GM12878 (cell line): Measurements from ENCODE around the gene ZNRF3. TPM values are rescaled to one million over a fixed set of nuclear protein-coding genes. Genes with fewer than 3 reads are reported as not detected.

Experiments
- ATAC-seq: fragments of 200-7000 bp; cut with Tn5 transposase; 3 replicates; pipeline ENCODE4 v1.9.1; 2020; ENCODE audit warnings: mild to moderate bottlenecking, moderate library complexity
- BruUV-seq: library from RNA; stranded (reverse); fragments of 400-500 nt; replicated peaks from 2 replicates; lab custom pipeline; 2021; lab: Mats Ljungman, UMichigan
- CTCF ChIA-PET: fragments of 300-600 bp; sonication (Branson Sonifier 250); formaldehyde crosslinking; extraction: SDS; loops from one replicate; lab custom pipeline; 2021; ENCODE audit warnings: inconsistent platforms; lab: Yijun Ruan, JAX
- POLR2A ChIA-PET: fragments of 350-600 bp; formaldehyde crosslinking; extraction: SDS; loops from one replicate; lab custom pipeline; 2021; ENCODE audit warnings: inconsistent platforms; lab: Charles Lee
- RAD21 ChIA-PET: fragments of 300-600 bp; sonication (Branson Sonifier 250); formaldehyde crosslinking; loops from one replicate; lab custom pipeline; 2023; ENCODE audit warnings: antibody characterized with exemption; ENCODE audit not compliant: unreplicated experiment; lab: Charles Lee
- SMC1A ChIA-PET: fragments of 300-600 bp; sonication (Branson Sonifier 250); formaldehyde crosslinking; loops from one replicate; lab custom pipeline; 2023; ENCODE audit not compliant: unreplicated experiment, uncharacterized antibody; lab: Charles Lee
- DNase-seq: peaks from one replicate; pipeline ENCODE4 v3.0.0-alpha.2; 2011; ENCODE audit warnings: low read depth, low spot score
- FAIRE-seq: peaks from 3 replicates; lab custom pipeline; 2011; peaks lifted over from hg19 to GRCh38; lab: Jason Lieb, UNC
- H2AFZ ChIP-seq: 2 replicates; pipeline ENCODE4 v1.6.0; 2011; ENCODE audit warnings: low read depth, low read length, control low read depth; ENCODE audit not compliant: control insufficient read depth
- H3K27ac ChIP-seq: 2 replicates; pipeline ENCODE4 v1.5.1; 2011; ENCODE audit warnings: control low read depth; ENCODE audit not compliant: control insufficient read depth, insufficient read depth
- H3K27me3 ChIP-seq, 2 experiments: replicated peaks in 1 of 2; 2 replicates each; pipeline versions ENCODE4 v1.6.0 to v1.6.1; 2011; ENCODE audit warnings: low read length in 1 of 2; ENCODE audit not compliant: control insufficient read depth in 2 of 2, insufficient read depth in 2 of 2
- H3K36me3 ChIP-seq, 2 experiments: 2 replicates each; pipeline ENCODE4 v1.5.1; 2011; ENCODE audit warnings: low read length in 1 of 2; ENCODE audit not compliant: control insufficient read depth in 2 of 2, insufficient read depth in 2 of 2
- H3K4me1 ChIP-seq: 2 replicates; pipeline ENCODE4 v1.6.1; 2011; ENCODE audit warnings: mild to moderate bottlenecking, low read length, moderate library complexity, mixed read lengths; ENCODE audit not compliant: control insufficient read depth, insufficient read depth
- H3K4me2 ChIP-seq: 2 replicates; pipeline ENCODE4 v1.6.0; 2011; ENCODE audit warnings: control low read depth; ENCODE audit not compliant: control insufficient read depth, insufficient read depth
- H3K4me3 ChIP-seq: fragments of 200-600 bp; sonication (generic); 2 replicates; pipeline ENCODE4 v1.5.1; 2016
- H3K79me2 ChIP-seq: 2 replicates; pipeline ENCODE4 v1.6.0; 2011; ENCODE audit warnings: low read length; ENCODE audit not compliant: control insufficient read depth, insufficient read depth
- H3K9ac ChIP-seq: 2 replicates; pipeline ENCODE4 v1.8.0; 2011; ENCODE audit warnings: low read length, control low read depth, mixed read lengths; ENCODE audit not compliant: control insufficient read depth, insufficient read depth
- H3K9me3 ChIP-seq: replicated peaks from 3 replicates; pipeline ENCODE4 v1.5.1; 2011; ENCODE audit warnings: mild to moderate bottlenecking, low read length; ENCODE audit not compliant: control insufficient read depth, insufficient read depth
- H4K20me1 ChIP-seq: 2 replicates; pipeline ENCODE4 v1.6.0; 2011; ENCODE audit not compliant: control insufficient read depth, insufficient read depth
- ATF3 ChIP-seq: IDR thresholded peaks from 2 replicates; pipeline ENCODE4 v1.6.1; 2011; ENCODE audit warnings: low read depth, mild to moderate bottlenecking, low read length, moderate library complexity, borderline replicate concordance; ENCODE audit errors: extremely low read depth
- ATF7 ChIP-seq: fragments of 450-650 bp; IDR thresholded peaks from 2 replicates; pipeline ENCODE4 v1.6.1; 2016; ENCODE audit warnings: low read depth, mild to moderate bottlenecking
- BCL11A ChIP-seq: IDR thresholded peaks from 2 replicates; pipeline ENCODE4 v1.6.1; 2011; ENCODE audit warnings: low read depth, low read length
- BMI1 ChIP-seq: fragments of 450-650 bp; IDR thresholded peaks from 2 replicates; pipeline ENCODE4 v1.6.1; 2016; ENCODE audit warnings: mild to moderate bottlenecking, moderate library complexity, borderline replicate concordance
- CHD1 ChIP-seq: IDR thresholded peaks from 2 replicates; pipeline ENCODE4 v1.6.1; 2012; ENCODE audit warnings: low read depth, low read length, improper control_type of control experiment
- E2F4 ChIP-seq: IDR thresholded peaks from 2 replicates; pipeline ENCODE4 v1.6.1; 2012; ENCODE audit warnings: low read depth, low read length, improper control_type of control experiment
- MEF2B ChIP-seq: fragments of 450-650 bp; IDR thresholded peaks from 2 replicates; pipeline ENCODE4 v1.6.1; 2018; ENCODE audit warnings: mild to moderate bottlenecking, moderate library complexity; ENCODE audit not compliant: partially characterized antibody, poor library complexity, severe bottlenecking
- MTA2 ChIP-seq: fragments of 450-650 bp; IDR thresholded peaks from 2 replicates; pipeline ENCODE4 v1.6.1; 2016; ENCODE audit warnings: low read depth, mild to moderate bottlenecking, moderate library complexity
- NFXL1 ChIP-seq: fragments of 450-650 bp; IDR thresholded peaks from 2 replicates; pipeline ENCODE4 v1.6.1; 2017; ENCODE audit warnings: antibody characterized with exemption, mild to moderate bottlenecking, borderline replicate concordance
- NR2F1 ChIP-seq: fragments of 450-650 bp; conservative IDR thresholded peaks from 2 replicates; pipeline ENCODE4 v1.6.1; 2017; ENCODE audit warnings: mild to moderate bottlenecking
- POLR2AphosphoS5 ChIP-seq: IDR thresholded peaks from 2 replicates; pipeline ENCODE4 v1.6.1; 2011; ENCODE audit warnings: mild to moderate bottlenecking, low read length, inconsistent platforms
- RELA ChIP-seq: fragments of 450-650 bp; IDR thresholded peaks from 2 replicates; pipeline ENCODE4 v1.8.0; 2014; ENCODE audit warnings: borderline replicate concordance; ENCODE audit not compliant: partially characterized antibody
- SRF ChIP-seq, 2 experiments: IDR thresholded peaks; 2 replicates each; pipeline ENCODE4 v1.6.1; 2011; ENCODE audit warnings: low read depth in 2 of 2, low read length in 2 of 2, mild to moderate bottlenecking in 1 of 2, moderate library complexity in 1 of 2
- STAT1 ChIP-seq: fragments of 450-650 bp; conservative IDR thresholded peaks from 2 replicates; pipeline ENCODE4 v1.6.1; 2014; ENCODE audit warnings: antibody characterized with exemption, mild to moderate bottlenecking
- TAF1 ChIP-seq: IDR thresholded peaks from 2 replicates; pipeline ENCODE4 v1.6.1; 2011; ENCODE audit warnings: mild to moderate bottlenecking, low read depth, low read length, borderline replicate concordance
- TARDBP ChIP-seq: IDR thresholded peaks from 2 replicates; pipeline ENCODE4 v1.6.1; 2016; ENCODE audit warnings: borderline replicate concordance
- WGBS: methylation state at CpG from one replicate; pipeline ENCODE4 v1.1.6; 2016; ENCODE audit warnings: low lambda C conversion rate; ENCODE audit not compliant: insufficient replicate concordance, insufficient coverage; ENCODE audit errors: missing lambda C conversion rate; 5-methylcytosine and 5-hydroxymethylcytosine counted together
- in situ Hi-C: fragments of 300-500 bp; cut with MboI; formaldehyde crosslinking; loops from 9 replicates; pipeline ENCODE4 v1.14.3; 2018; ENCODE audit warnings: mixed read lengths
- intact Hi-C: fragments of 100-400 bp; cut with micrococcal nuclease; formaldehyde crosslinking; loops from one replicate; pipeline ENCODE4 v1.14.2; 2022; ENCODE audit not compliant: unreplicated experiment
- polyA plus RNA-seq, 11 experiments: library from polyadenylated mRNA; depleted of rRNA in 4 of 11; unstranded in 6 of 11; stranded (reverse) in 5 of 11; fragments of >200 nt; fragmentation: Nextera tagmentation in 4 of 11; fragmentation: Illumina TruSeq in 1 of 11; extraction: Ambion mirVana in 4 of 11; extraction: Trizol in 1 of 11; gene quantifications; 1 replicate in 1 of 11; 2 replicates in 10 of 11; pipeline versions ENCODE4 v1.2.1 to v1.2.3, GENCODE V29; 2011 to 2016; ENCODE audit warnings: inconsistent platforms in 2 of 11, missing spikeins in 2 of 11, low read depth in 1 of 11
- total RNA-seq, 4 experiments: library from RNA; depleted of rRNA in 3 of 4; stranded (reverse); fragments of >200 nt in 3 of 4; fragmentation: Illumina TruSeq in 1 of 4; extraction: Trizol in 1 of 4; gene quantifications; 2 replicates each; pipeline versions ENCODE4 v1.2.1 to v1.2.3, GENCODE V29; 2013 to 2021

Gene ZNRF3
- total and polyA plus RNA-seq, 10 of the 15 experiments (the other 5 are each of a cell fraction or from before 2014, with no cell fraction given) = 0.05 to 2.4 (median 0.46) TPM

- no peak for TF ChIP-seq CHD1
- TF ChIP-seq STAT1 = no peak
- TF ChIP-seq RELA = no peak
Measured at GRCh38 chr22:28940441-28940840, 57.1 kb downstream of the ZNRF3 start (continued).

GRCh38 chr22:28942333-28942732 lies 59.0 kb downstream of the ZNRF3 start:
- Histone ChIP-seq H3K36me3 (no peaks in the 10 kb centered on the region), H3K27me3 (no peaks in the 10 kb centered on the region), H3K4me2 (no peak overlapping the region), H2AFZ (no peak overlapping the region), H3K4me3 (no peak overlapping the region), H3K27ac (no peak overlapping the region), H3K4me1 (no peaks in the 10 kb centered on the region), H3K79me2 (no peaks in the 10 kb centered on the region), H4K20me1 (no peaks in the 10 kb centered on the region), H3K9ac (no peak overlapping the region), H3K9me3 (peaks cover 3% of the 10 kb centered on the region; the same call in 2 of the 3 replicates)
- 33% methylated on average over 5 of the region's 5 CpGs for WGBS
- ChIA-PET CTCF (interaction anchor here (0.5 to 4.5 kb wide), 10 partner anchors 10 to 351 kb away, joined by 3 to 17 read pairs (median 4); no protein-coding TSS in a partner anchor), SMC1A (interaction anchor here (0.7 to 4.8 kb wide), 18 partner anchors 10 to 97 kb away, joined by 3 to 67 read pairs (median 5); no protein-coding TSS in a partner anchor), RAD21 (interaction anchor here (0.8 to 4.4 kb wide), 7 partner anchors 10 to 89 kb away, joined by 3 to 20 read pairs (median 5); no protein-coding TSS in a partner anchor), POLR2A (interaction anchor here (0.6 to 2.5 kb wide), 9 partner anchors 8 to 213 kb away, joined by 3 to 16 read pairs (median 3); no protein-coding TSS in a partner anchor)
- in situ Hi-C loops (no loop called here), intact Hi-C loops (no loop called here)
- TF ChIP-seq MTA2 (no peak), ATF7 (no peak), BMI1 (no peak), E2F4 (no peak), ATF3 (no peak), CHD1 (no peak), NR2F1 (no peak), SRF (IDR thresholded peaks at IDR 0.05; ENCODE audit: low read depth in 2 of 2, low read length in 2 of 2) (no peak), BCL11A (no peak), TAF1 (no peak), NFXL1 (no peak), MEF2B (no peak), TARDBP (no peak), POLR2AphosphoS5 (no peak)
- DNase-seq (no peak), ATAC-seq (no peak), FAIRE-seq (no peak)
- BruUV-seq = no TSS peak
